WTC11 (cell line): ENCODE measurements around the gene CLIC6.

Source experiments
- CTCF ChIP-seq: fragments of 200-600 bp; IDR thresholded peaks from 2 replicates; pipeline ENCODE4 v1.8.0; 2022; ENCODE audit warnings: antibody characterized with exemption
- ETV6 ChIP-seq: sonication (generic); formaldehyde crosslinking; IDR thresholded peaks from 2 replicates; pipeline ENCODE4 v1.8.1; 2022; ENCODE audit warnings: mild to moderate bottlenecking, missing genetic modification reagents
- GABPB1 ChIP-seq: sonication (generic); formaldehyde crosslinking; IDR thresholded peaks from 2 replicates; pipeline ENCODE4 v1.8.1; 2023; ENCODE audit warnings: mild to moderate bottlenecking, missing genetic modification reagents
- IRF2 ChIP-seq: sonication (generic); formaldehyde crosslinking; IDR thresholded peaks from 2 replicates; pipeline ENCODE4 v1.8.0; 2022; ENCODE audit warnings: low read depth, missing genetic modification reagents, borderline replicate concordance
- MAX ChIP-seq: sonication (generic); formaldehyde crosslinking; IDR thresholded peaks from 2 replicates; pipeline ENCODE4 v1.8.0; 2022; ENCODE audit warnings: mild to moderate bottlenecking, missing genetic modification reagents
- PRDM15 ChIP-seq: sonication (generic); formaldehyde crosslinking; IDR thresholded peaks from 2 replicates; pipeline ENCODE4 v1.8.0; 2022; ENCODE audit warnings: missing genetic modification reagents
- ZNF121 ChIP-seq: sonication (generic); formaldehyde crosslinking; IDR thresholded peaks from 2 replicates; pipeline ENCODE4 v1.8.0; 2023; ENCODE audit warnings: missing genetic modification reagents
- ZNF263 ChIP-seq: sonication (generic); formaldehyde crosslinking; IDR thresholded peaks from 2 replicates; pipeline ENCODE4 v1.8.1; 2022; ENCODE audit warnings: low read depth, mild to moderate bottlenecking, moderate library complexity, missing genetic modification reagents
- ZNF281 ChIP-seq: sonication (generic); formaldehyde crosslinking; IDR thresholded peaks from 2 replicates; pipeline ENCODE4 v1.8.0; 2023; ENCODE audit warnings: mild to moderate bottlenecking, missing genetic modification reagents
- ZNF416 ChIP-seq: fragments of 250-450 bp; sonication (Bioruptor Pico); IDR thresholded peaks from 2 replicates; pipeline ENCODE4 v1.9.0; 2021; ENCODE audit warnings: mild to moderate bottlenecking, inconsistent platforms

GRCh38 chr21:34667761-34668160 lies 1.0 kb upstream of the CLIC6 start:
- TF ChIP-seq ZNF416 (CRISPR knock-in tag) (no peak), CTCF (no peak), MAX (CRISPR knock-in tag) (no peak), PRDM15 (CRISPR knock-in tag) (no peak), ETV6 (CRISPR knock-in tag) (no peak), IRF2 (CRISPR knock-in tag) (no peak), ZNF263 (no peak), ZNF121 (CRISPR knock-in tag) (no peak), GABPB1 (CRISPR knock-in tag) (no peak), ZNF281 (no peak)
